SK-N-SH treated with all-trans-retinoic acid at 6 μM for 48 hours (cell line): Measurements from ENCODE around the gene MAPK12.
A peak's percentile ranks its signal among the peaks of the same experiment; 100 is the strongest.

Source experiments
- ATAC-seq: fragments of 200-7000 bp; cut with Tn5 transposase; 3 replicates; pipeline ENCODE4 v1.9.1; 2020; ENCODE audit warnings: mild to moderate bottlenecking, moderate library complexity
- ARNTL ChIP-seq: fragments of 450-650 bp; formaldehyde crosslinking; IDR thresholded peaks from 2 replicates; pipeline ENCODE4 v1.5.0; 2020; ENCODE audit warnings: low read depth, mild to moderate bottlenecking, moderate library complexity, borderline replicate concordance
- BACH2 ChIP-seq: fragments of 250-450 bp; sonication (Bioruptor Pico); IDR thresholded peaks from 2 replicates; pipeline ENCODE4 v1.9.0; 2021; ENCODE audit warnings: mild to moderate bottlenecking, borderline replicate concordance
- CSDC2 ChIP-seq: fragments of 250-450 bp; sonication (Bioruptor Pico); IDR thresholded peaks from 2 replicates; pipeline ENCODE4 v1.5.0; 2020; ENCODE audit warnings: mild to moderate bottlenecking, moderate library complexity
- ESRRG ChIP-seq: fragments of 250-450 bp; sonication (Bioruptor Pico); IDR thresholded peaks from 2 replicates; pipeline ENCODE4 v1.6.1; 2021; ENCODE audit warnings: mild to moderate bottlenecking
- GLIS3 ChIP-seq: fragments of 250-450 bp; sonication (Bioruptor Pico); IDR thresholded peaks from 2 replicates; pipeline ENCODE4 v1.5.0; 2020; ENCODE audit warnings: mild to moderate bottlenecking, moderate library complexity
- ISL1 ChIP-seq: fragments of 250-450 bp; sonication (Bioruptor Pico); IDR thresholded peaks from 2 replicates; pipeline ENCODE4 v2.1.2; 2022; ENCODE audit warnings: mild to moderate bottlenecking, moderate library complexity
- OSR1 ChIP-seq: fragments of 250-450 bp; sonication (Bioruptor Pico); IDR thresholded peaks from 2 replicates; pipeline ENCODE4 v1.8.0; 2022; ENCODE audit warnings: moderate library complexity, mild to moderate bottlenecking, inconsistent platforms
- PATZ1 ChIP-seq: fragments of 250-450 bp; sonication (Bioruptor Pico); IDR thresholded peaks from 2 replicates; pipeline ENCODE4 v1.8.0; 2020; ENCODE audit warnings: mild to moderate bottlenecking, moderate library complexity, borderline replicate concordance
- POU6F1 ChIP-seq: fragments of 250-450 bp; sonication (Bioruptor Pico); IDR thresholded peaks from 2 replicates; pipeline ENCODE4 v1.8.0; 2021; ENCODE audit warnings: low read depth, mild to moderate bottlenecking, moderate library complexity, borderline replicate concordance
- PPARA ChIP-seq: fragments of 250-450 bp; sonication (Bioruptor Pico); IDR thresholded peaks from 2 replicates; pipeline ENCODE4 v1.5.0; 2020; ENCODE audit warnings: mild to moderate bottlenecking, borderline replicate concordance
- RARB ChIP-seq: fragments of 250-450 bp; sonication (Bioruptor Pico); IDR thresholded peaks from 2 replicates; pipeline ENCODE4 v1.8.0; 2021; ENCODE audit warnings: mild to moderate bottlenecking, moderate library complexity
- SNAI2 ChIP-seq: fragments of 250-450 bp; sonication (Bioruptor Pico); IDR thresholded peaks from 2 replicates; pipeline ENCODE4 v1.5.0; 2020; ENCODE audit warnings: mild to moderate bottlenecking, moderate library complexity
- TCF4 ChIP-seq: fragments of 250-450 bp; sonication (Bioruptor Pico); IDR thresholded peaks from 2 replicates; pipeline ENCODE4 v1.8.0; 2021; ENCODE audit warnings: mild to moderate bottlenecking, moderate library complexity, borderline replicate concordance
- TOX ChIP-seq: fragments of 250-450 bp; sonication (Bioruptor Pico); IDR thresholded peaks from 2 replicates; pipeline ENCODE4 v1.8.0; 2021; ENCODE audit warnings: mild to moderate bottlenecking, moderate library complexity, borderline replicate concordance
- ZC3H10 ChIP-seq: fragments of 250-450 bp; sonication (Bioruptor Pico); IDR thresholded peaks from 2 replicates; pipeline ENCODE4 v1.5.1; 2021; ENCODE audit warnings: mild to moderate bottlenecking, moderate library complexity
- ZFP3 ChIP-seq: fragments of 250-450 bp; sonication (Bioruptor Pico); IDR thresholded peaks from 2 replicates; pipeline ENCODE4 v1.5.0; 2020; ENCODE audit warnings: mild to moderate bottlenecking, moderate library complexity
- ZFP30 ChIP-seq: fragments of 450-650 bp; formaldehyde crosslinking; IDR thresholded peaks from 2 replicates; pipeline ENCODE4 v1.5.0; 2022; ENCODE audit warnings: mild to moderate bottlenecking, moderate library complexity
- ZNF565 ChIP-seq: fragments of 450-650 bp; formaldehyde crosslinking; conservative IDR thresholded peaks from 2 replicates; pipeline ENCODE4 v1.5.0; 2020; ENCODE audit warnings: low read depth, mild to moderate bottlenecking, moderate library complexity
- ZNF8 ChIP-seq: fragments of 450-650 bp; formaldehyde crosslinking; IDR thresholded peaks from 2 replicates; pipeline ENCODE4 v1.5.0; 2020; ENCODE audit warnings: mild to moderate bottlenecking, moderate library complexity

The MAPK12 gene

GRCh38 chr22:50308986-50309600 lies 47.6 kb upstream of the MAPK12 start:
- TF ChIP-seq ESRRG (CRISPR knock-in tag) (no peak), ISL1 (CRISPR knock-in tag) (no peak), BACH2 (CRISPR knock-in tag) (no peak), RARB (CRISPR knock-in tag) (no peak), ZC3H10 (CRISPR knock-in tag) (no peak), PPARA (no peak), ZNF8 (CRISPR knock-in tag) (no peak), CSDC2 (CRISPR knock-in tag) (no peak), ZFP3 (no peak)
- TF ChIP-seq, all 23 proteins: peak for 0
- no peak for ATAC-seq

DNA sequence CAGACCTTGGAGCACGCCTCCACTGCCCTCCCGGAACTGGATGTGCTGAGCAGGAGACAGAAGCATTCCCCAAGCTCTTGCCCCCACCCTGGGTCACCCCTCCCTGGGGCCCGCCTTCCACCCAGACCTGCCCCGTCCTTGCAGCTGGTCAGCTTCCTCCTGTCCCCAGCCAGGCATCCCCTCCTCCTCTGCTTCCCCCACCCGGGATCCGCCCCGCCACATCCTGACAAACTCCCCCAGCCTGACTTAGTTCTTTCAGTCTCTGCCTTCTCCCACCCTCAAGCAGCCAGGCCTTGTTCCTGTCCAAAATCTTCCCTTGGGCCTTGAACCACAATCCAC lies 47.1 kb upstream of the MAPK12 start:
- peak; percentile 10 for ATAC-seq
- no peak for TF ChIP-seq PATZ1 (CRISPR knock-in tag)
- no peak for TF ChIP-seq ARNTL (CRISPR knock-in tag)
- no peak for TF ChIP-seq TCF4 (CRISPR knock-in tag)

- no peak for TF ChIP-seq ZNF565 (CRISPR knock-in tag)
- no peak for TF ChIP-seq ISL1 (CRISPR knock-in tag)
- no peak for TF ChIP-seq ZNF8 (CRISPR knock-in tag)
- no peak for TF ChIP-seq GLIS3
- no peak for TF ChIP-seq SNAI2
- no peak for TF ChIP-seq ESRRG (CRISPR knock-in tag)
- no peak for TF ChIP-seq OSR1
- no peak for TF ChIP-seq CSDC2 (CRISPR knock-in tag)
- TF ChIP-seq, all 23 proteins: peak for 0
- ATAC-seq, result peak; percentile 2
Measured at GRCh38 chr22:50307890-50308596, 46.6 kb upstream of the MAPK12 start.

GRCh38 chr22:50306753-50307749 lies 45.6 kb upstream of the MAPK12 start, which contains the start of gene PLXNB2:
TSS of gene PLXNB2 (minus strand) at chr22:50307646. CDS start at chr22:50290584, 17,062 bp downstream.
- TF ChIP-seq TOX (CRISPR knock-in tag) (no peak), OSR1 (no peak), ARNTL (CRISPR knock-in tag) (no peak), BACH2 (CRISPR knock-in tag) (no peak), ZFP30 (CRISPR knock-in tag) (no peak)
- TF ChIP-seq, all 23 proteins: peak for 0
- ATAC-seq, result peak; percentile 10; the same call in 2 of the 3 replicates

DNA sequence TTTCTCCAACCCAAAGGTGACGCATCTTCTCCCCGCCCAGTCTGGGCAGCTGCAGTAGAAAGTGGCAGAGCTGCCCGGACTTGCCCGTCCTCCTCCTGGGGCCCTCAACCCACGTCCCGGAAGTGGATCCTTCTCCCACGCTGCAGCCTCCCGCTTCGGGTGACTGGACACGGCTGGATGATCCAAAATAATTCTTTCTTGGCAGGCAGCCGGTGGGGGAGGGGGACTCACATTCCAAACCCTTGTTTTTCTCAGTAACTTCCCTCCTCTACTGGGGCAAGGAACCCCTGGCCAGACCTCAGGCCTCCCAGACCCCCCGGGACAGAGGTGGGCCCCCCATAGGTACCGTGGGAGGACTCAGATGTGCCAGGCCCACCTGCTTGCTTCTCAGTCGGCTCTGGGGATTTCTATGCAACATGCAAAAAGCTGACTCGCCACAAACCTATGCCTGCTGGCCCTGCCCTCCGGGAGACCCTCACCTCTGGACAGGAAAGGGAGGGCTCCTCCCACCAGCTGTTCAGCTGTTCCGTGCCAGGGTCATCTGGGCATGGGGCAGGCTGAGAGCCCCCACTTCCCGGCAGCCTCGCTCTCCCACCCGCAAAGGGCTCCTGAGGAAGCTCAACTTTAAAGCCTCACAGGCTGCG lies 44.6 kb upstream of the MAPK12 start:
- no peak for TF ChIP-seq ARNTL (CRISPR knock-in tag)
- no peak for TF ChIP-seq SNAI2
- no peak for TF ChIP-seq OSR1
- no peak for TF ChIP-seq BACH2 (CRISPR knock-in tag)
- no peak for TF ChIP-seq PATZ1 (CRISPR knock-in tag)
- TF ChIP-seq CSDC2 (CRISPR knock-in tag), result no peak
- no peak for TF ChIP-seq POU6F1
- TF ChIP-seq ZFP30 (CRISPR knock-in tag), result no peak
- ATAC-seq, result peak; percentile 80
